Measurements from ENCODE around the gene TMEM8B.

The TMEM8B gene

GRCh38 chr9:35896570-35896969, 67.5 kb downstream of the TMEM8B start:
- TF ChIP-seq TAF1 (IDR thresholded peaks at IDR 0.05; ENCODE audit: borderline replicate concordance, insufficient read depth, low read length) (no peak), POLR2AphosphoS5 (IDR thresholded peaks at IDR 0.05; ENCODE audit: low read depth, low read length) (no peak)

GRCh38 chr9:35898337-35898736, 69.3 kb downstream of the TMEM8B start:
- no peak for TF ChIP-seq SIN3A (IDR thresholded peaks at IDR 0.05; ENCODE audit: borderline replicate concordance, insufficient read depth, low read length)
- TF ChIP-seq TAF1 (IDR thresholded peaks at IDR 0.05; ENCODE audit: borderline replicate concordance, insufficient read depth, low read length), result no peak
- TF ChIP-seq FOXP2 (optimal IDR thresholded peaks at IDR 0.05; ENCODE audit: borderline replicate concordance, extremely low read depth, extremely low read length, insufficient read depth), result no peak
- no peak for TF ChIP-seq POLR2AphosphoS5 (IDR thresholded peaks at IDR 0.05; ENCODE audit: low read depth, low read length)
- no peak for TF ChIP-seq REST (IDR thresholded peaks at IDR 0.05; ENCODE audit: insufficient read depth in 1 of 2, low read depth in 2 of 2, low read length in 2 of 2)

- TF ChIP-seq SIN3A (IDR thresholded peaks at IDR 0.05; ENCODE audit: borderline replicate concordance, insufficient read depth, low read length) (no peak), TAF1 (IDR thresholded peaks at IDR 0.05; ENCODE audit: borderline replicate concordance, insufficient read depth, low read length) (no peak), POLR2AphosphoS5 (IDR thresholded peaks at IDR 0.05; ENCODE audit: low read depth, low read length) (no peak), FOXP2 (optimal IDR thresholded peaks at IDR 0.05; ENCODE audit: borderline replicate concordance, extremely low read depth, extremely low read length, insufficient read depth) (no peak), REST (IDR thresholded peaks at IDR 0.05; ENCODE audit: insufficient read depth in 1 of 2, low read depth in 2 of 2, low read length in 2 of 2) (no peak)
Measured at GRCh38 chr9:35899021-35899420, 70.0 kb downstream of the TMEM8B start.

- TF ChIP-seq SIN3A (IDR thresholded peaks at IDR 0.05; ENCODE audit: borderline replicate concordance, insufficient read depth, low read length) (no peak), REST (IDR thresholded peaks at IDR 0.05; ENCODE audit: insufficient read depth in 1 of 2, low read depth in 2 of 2, low read length in 2 of 2) (no peak), FOXP2 (optimal IDR thresholded peaks at IDR 0.05; ENCODE audit: borderline replicate concordance, extremely low read depth, extremely low read length, insufficient read depth) (no peak), POLR2AphosphoS5 (IDR thresholded peaks at IDR 0.05; ENCODE audit: low read depth, low read length) (no peak), TAF1 (IDR thresholded peaks at IDR 0.05; ENCODE audit: borderline replicate concordance, insufficient read depth, low read length) (no peak)
Measured at GRCh38 chr9:35903049-35903448, 74.0 kb downstream of the TMEM8B start.

GRCh38 chr9:35904338-35904737, 75.3 kb downstream of the TMEM8B start:
- TF ChIP-seq REST (IDR thresholded peaks at IDR 0.05; ENCODE audit: insufficient read depth in 1 of 2, low read depth in 2 of 2, low read length in 2 of 2), result no peak
- no peak for TF ChIP-seq SIN3A (IDR thresholded peaks at IDR 0.05; ENCODE audit: borderline replicate concordance, insufficient read depth, low read length)
- TF ChIP-seq POLR2AphosphoS5 (IDR thresholded peaks at IDR 0.05; ENCODE audit: low read depth, low read length), result no peak
- TF ChIP-seq FOXP2 (optimal IDR thresholded peaks at IDR 0.05; ENCODE audit: borderline replicate concordance, extremely low read depth, extremely low read length, insufficient read depth), result no peak
- TF ChIP-seq TAF1 (IDR thresholded peaks at IDR 0.05; ENCODE audit: borderline replicate concordance, insufficient read depth, low read length), result no peak

Data from PFSK-1 (cell line).